ENCODE data around the gene MAP1A.
A peak's percentile ranks its signal among the peaks of the same experiment; 100 is the strongest.

Gene MAP1A

GRCh38 chr15:43518197-43518761, 871 bp downstream of the MAP1A start:
- Mint-ChIP-seq H3K4me3 (peak overlapping the region; percentile 77), H3K36me3 (ENCODE audit: low read depth) (no peaks in the 10 kb centered on the region), H3K27ac (peak overlapping the region; percentile 61), H3K4me1 (ENCODE audit: low read depth) (peaks cover 61% of the 10 kb centered on the region), H3K9me3 (no peaks in the 10 kb centered on the region), H3K27me3 (peaks cover 35% of the 10 kb centered on the region)
- intact Hi-C loops (cut with micrococcal nuclease) = no loop called here

GRCh38 chr15:43519196-43519595, 1.8 kb downstream of the MAP1A start:
- H3K27ac Mint-ChIP-seq = no peak overlapping the region
- no peaks in the 10 kb centered on the region for H3K9me3 Mint-ChIP-seq
- intact Hi-C loops (cut with micrococcal nuclease) = no loop called here
- H3K4me3 Mint-ChIP-seq = no peak overlapping the region
- H3K27me3 Mint-ChIP-seq = peaks cover 35% of the 10 kb centered on the region
- H3K36me3 Mint-ChIP-seq (ENCODE audit: low read depth) = no peaks in the 10 kb centered on the region
- peaks cover 55% of the 10 kb centered on the region for H3K4me1 Mint-ChIP-seq (ENCODE audit: low read depth)

GRCh38 chr15:43520138-43520537, 2.7 kb downstream of the MAP1A start:
- Mint-ChIP-seq H3K4me3 (no peak overlapping the region), H3K4me1 (ENCODE audit: low read depth) (peaks cover 51% of the 10 kb centered on the region), H3K36me3 (ENCODE audit: low read depth) (no peaks in the 10 kb centered on the region), H3K9me3 (no peaks in the 10 kb centered on the region), H3K27me3 (peaks cover 35% of the 10 kb centered on the region), H3K27ac (no peak overlapping the region)
- intact Hi-C loops (cut with micrococcal nuclease) = loop anchor here (5.0 kb wide), 1 partner anchor 33 kb away; no protein-coding TSS in a partner anchor

GRCh38 chr15:43521419-43521818, 4.0 kb downstream of the MAP1A start:
- Mint-ChIP-seq H3K27me3 (peaks cover 32% of the 10 kb centered on the region), H3K4me1 (ENCODE audit: low read depth) (peaks cover 42% of the 10 kb centered on the region), H3K36me3 (ENCODE audit: low read depth) (no peaks in the 10 kb centered on the region), H3K27ac (no peak overlapping the region), H3K4me3 (no peak overlapping the region), H3K9me3 (no peaks in the 10 kb centered on the region)
- intact Hi-C loops (cut with micrococcal nuclease) = loop anchor here (5.0 kb wide), 1 partner anchor 34 kb away; no protein-coding TSS in a partner anchor

GRCh38 chr15:43522247-43522646, 4.8 kb downstream of the MAP1A start:
- intact Hi-C loops (cut with micrococcal nuclease) = loop anchor here (5.0 kb wide), 1 partner anchor 35 kb away; no protein-coding TSS in a partner anchor
- Mint-ChIP-seq H3K27ac (no peak overlapping the region), H3K4me1 (ENCODE audit: low read depth) (peaks cover 34% of the 10 kb centered on the region), H3K4me3 (no peak overlapping the region), H3K27me3 (peaks cover 25% of the 10 kb centered on the region), H3K9me3 (no peaks in the 10 kb centered on the region), H3K36me3 (ENCODE audit: low read depth) (no peaks in the 10 kb centered on the region)

GRCh38 chr15:43523646-43524045, 6.2 kb downstream of the MAP1A start:
- H3K9me3 Mint-ChIP-seq = no peaks in the 10 kb centered on the region
- no peaks in the 10 kb centered on the region for H3K36me3 Mint-ChIP-seq (ENCODE audit: low read depth)
- peaks cover 12% of the 10 kb centered on the region for H3K27me3 Mint-ChIP-seq
- intact Hi-C loops (cut with micrococcal nuclease) = loop anchor here (5.0 kb wide), 1 partner anchor 36 kb away; no protein-coding TSS in a partner anchor
- H3K4me1 Mint-ChIP-seq (ENCODE audit: low read depth) = peaks cover 20% of the 10 kb centered on the region
- no peak overlapping the region for H3K27ac Mint-ChIP-seq
- no peak overlapping the region for H3K4me3 Mint-ChIP-seq

- H3K9me3 Mint-ChIP-seq = no peaks in the 10 kb centered on the region
- no peaks in the 10 kb centered on the region for H3K36me3 Mint-ChIP-seq (ENCODE audit: low read depth)
- H3K27ac Mint-ChIP-seq = no peak overlapping the region
- intact Hi-C loops (cut with micrococcal nuclease) = loop anchor here (5.0 kb wide), 1 partner anchor 37 kb away; no protein-coding TSS in a partner anchor
- H3K4me3 Mint-ChIP-seq = no peak overlapping the region
- peaks cover 6% of the 10 kb centered on the region for H3K27me3 Mint-ChIP-seq
- peaks cover 13% of the 10 kb centered on the region for H3K4me1 Mint-ChIP-seq (ENCODE audit: low read depth)
Observed at GRCh38 chr15:43524254-43524845, 6.9 kb downstream of the MAP1A start.

GRCh38 chr15:43525131-43525530, 7.7 kb downstream of the MAP1A start:
- intact Hi-C loops (cut with micrococcal nuclease) = no loop called here
- peaks cover 2% of the 10 kb centered on the region for H3K27me3 Mint-ChIP-seq
- H3K4me1 Mint-ChIP-seq (ENCODE audit: low read depth) = peaks cover 5% of the 10 kb centered on the region
- H3K36me3 Mint-ChIP-seq (ENCODE audit: low read depth) = no peaks in the 10 kb centered on the region
- no peak overlapping the region for H3K27ac Mint-ChIP-seq
- H3K4me3 Mint-ChIP-seq = no peak overlapping the region
- H3K9me3 Mint-ChIP-seq = no peaks in the 10 kb centered on the region

- no peak overlapping the region for H3K4me3 Mint-ChIP-seq
- H3K4me1 Mint-ChIP-seq (ENCODE audit: low read depth) = no peaks in the 10 kb centered on the region
- H3K27me3 Mint-ChIP-seq = peaks cover 1% of the 10 kb centered on the region
- intact Hi-C loops (cut with micrococcal nuclease) = no loop called here
- no peaks in the 10 kb centered on the region for H3K36me3 Mint-ChIP-seq (ENCODE audit: low read depth)
- no peak overlapping the region for H3K27ac Mint-ChIP-seq
- H3K9me3 Mint-ChIP-seq = no peaks in the 10 kb centered on the region
Observed at GRCh38 chr15:43526261-43526930, 9.0 kb downstream of the MAP1A start.

- no peaks in the 10 kb centered on the region for H3K9me3 Mint-ChIP-seq
- H3K4me1 Mint-ChIP-seq (ENCODE audit: low read depth) = no peaks in the 10 kb centered on the region
- H3K36me3 Mint-ChIP-seq (ENCODE audit: low read depth) = no peaks in the 10 kb centered on the region
- H3K27me3 Mint-ChIP-seq = peaks cover 1% of the 10 kb centered on the region
- intact Hi-C loops (cut with micrococcal nuclease) = no loop called here
- H3K4me3 Mint-ChIP-seq = no peak overlapping the region
- no peak overlapping the region for H3K27ac Mint-ChIP-seq
Observed at GRCh38 chr15:43527016-43527801, 9.8 kb downstream of the MAP1A start.

- H3K9me3 Mint-ChIP-seq = no peaks in the 10 kb centered on the region
- no peaks in the 10 kb centered on the region for H3K4me1 Mint-ChIP-seq (ENCODE audit: low read depth)
- H3K27ac Mint-ChIP-seq = no peak overlapping the region
Observed at GRCh38 chr15:43527802-43528541, 10.6 kb downstream of the MAP1A start.

GRCh38 chr15:43528542-43529007, 11.2 kb downstream of the MAP1A start:
- Mint-ChIP-seq H3K4me1 (ENCODE audit: low read depth) (no peaks in the 10 kb centered on the region), H3K27me3 (peaks cover 1% of the 10 kb centered on the region), H3K4me3 (no peak overlapping the region), H3K36me3 (ENCODE audit: low read depth) (peaks cover under 1% of the 10 kb centered on the region), H3K9me3 (no peaks in the 10 kb centered on the region), H3K27ac (no peak overlapping the region)
- intact Hi-C loops (cut with micrococcal nuclease) = no loop called here

More at GRCh38 chr15:43527802-43528541, 10.6 kb downstream of the MAP1A start:
- intact Hi-C loops (cut with micrococcal nuclease) = no loop called here
- H3K36me3 Mint-ChIP-seq (ENCODE audit: low read depth) = no peaks in the 10 kb centered on the region
- H3K27me3 Mint-ChIP-seq = peaks cover 1% of the 10 kb centered on the region
- no peak overlapping the region for H3K4me3 Mint-ChIP-seq

GRCh38 chr15:43529141-43529540, 11.7 kb downstream of the MAP1A start:
- Mint-ChIP-seq H3K27ac (no peak overlapping the region), H3K4me3 (no peak overlapping the region), H3K36me3 (ENCODE audit: low read depth) (peaks cover 6% of the 10 kb centered on the region), H3K27me3 (peaks cover 1% of the 10 kb centered on the region), H3K9me3 (no peaks in the 10 kb centered on the region), H3K4me1 (ENCODE audit: low read depth) (no peaks in the 10 kb centered on the region)
- intact Hi-C loops (cut with micrococcal nuclease) = no loop called here

Measured in dendritic cell treated with granulocyte-macrophage colony-stimulating factor and Interleukin-4, amounts not matched to agents 40 ng/mL and 50 ng/mL, for 4 days (primary cell).